Esophagus muscularis mucosa (tissue), 3 donors: ENCODE measurements around the gene SPDYC.

Source experiments
- POLR2A ChIP-seq: fragments of 450-650 bp; IDR thresholded peaks from one replicate; pipeline ENCODE4 v1.6.1; 2017; ENCODE audit warnings: antibody characterized with exemption, moderate library complexity, mild to moderate bottlenecking, low read depth
- TF ChIP-seq, protein P1 (sequence below), 3 experiments: fragments of 200-600 bp in 2 of 3; fragments of 450-650 bp in 1 of 3; sonication (generic) in 2 of 3; IDR thresholded peaks; one replicate each; pipeline ENCODE4 v1.5.1; 2017 to 2019; ENCODE audit warnings: antibody characterized with exemption in 3 of 3, mild to moderate bottlenecking in 2 of 3, moderate library complexity in 1 of 3

DNA sequence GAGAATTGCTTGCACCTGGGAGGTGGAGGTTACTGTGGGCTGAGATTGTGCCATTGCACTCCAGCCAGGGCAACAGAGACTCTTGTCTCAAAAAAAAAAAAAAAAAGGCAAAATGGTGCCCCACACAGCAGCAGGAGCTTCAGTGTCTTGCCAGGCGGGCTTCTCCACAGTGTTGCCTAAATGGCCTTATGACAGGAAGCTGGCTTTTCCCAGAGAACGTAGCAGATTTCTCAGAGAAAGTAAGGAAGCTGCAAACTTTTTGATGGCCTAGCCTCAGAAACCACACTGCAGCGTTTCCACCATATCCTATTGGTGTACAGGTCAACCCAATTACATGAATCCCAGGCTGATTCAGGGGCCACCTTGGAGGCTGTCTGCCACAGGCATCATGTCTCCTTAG lies 12.7 kb upstream of the SPDYC start:
- no peak for TF ChIP-seq POLR2A
- TF ChIP-seq, protein P1, sequence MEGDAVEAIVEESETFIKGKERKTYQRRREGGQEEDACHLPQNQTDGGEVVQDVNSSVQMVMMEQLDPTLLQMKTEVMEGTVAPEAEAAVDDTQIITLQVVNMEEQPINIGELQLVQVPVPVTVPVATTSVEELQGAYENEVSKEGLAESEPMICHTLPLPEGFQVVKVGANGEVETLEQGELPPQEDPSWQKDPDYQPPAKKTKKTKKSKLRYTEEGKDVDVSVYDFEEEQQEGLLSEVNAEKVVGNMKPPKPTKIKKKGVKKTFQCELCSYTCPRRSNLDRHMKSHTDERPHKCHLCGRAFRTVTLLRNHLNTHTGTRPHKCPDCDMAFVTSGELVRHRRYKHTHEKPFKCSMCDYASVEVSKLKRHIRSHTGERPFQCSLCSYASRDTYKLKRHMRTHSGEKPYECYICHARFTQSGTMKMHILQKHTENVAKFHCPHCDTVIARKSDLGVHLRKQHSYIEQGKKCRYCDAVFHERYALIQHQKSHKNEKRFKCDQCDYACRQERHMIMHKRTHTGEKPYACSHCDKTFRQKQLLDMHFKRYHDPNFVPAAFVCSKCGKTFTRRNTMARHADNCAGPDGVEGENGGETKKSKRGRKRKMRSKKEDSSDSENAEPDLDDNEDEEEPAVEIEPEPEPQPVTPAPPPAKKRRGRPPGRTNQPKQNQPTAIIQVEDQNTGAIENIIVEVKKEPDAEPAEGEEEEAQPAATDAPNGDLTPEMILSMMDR (IDR thresholded peaks at IDR 0.05): no peak
